Measurements from ENCODE around the gene UXT. TPM values are rescaled to one million over a fixed set of nuclear protein-coding genes. Genes with fewer than 3 reads are reported as not detected.

The UXT gene
- total and polyA plus RNA-seq, 2 of the 13 experiments (the other 11 are each of a cell fraction or from before 2014, with no cell fraction given): 107 to 123 TPM

- TF ChIP-seq BCLAF1 (IDR thresholded peaks at IDR 0.05) (no peak), TBX2 (CRISPR knock-in tag; IDR thresholded peaks at IDR 0.05; ENCODE audit: borderline replicate concordance) (peak; percentile 37; the same call in 1 of the 2 replicates), SAP130 (CRISPR knock-in tag; IDR thresholded peaks at IDR 0.05; ENCODE audit: low read depth) (peak; percentile 78), ZNF580 (CRISPR knock-in tag; IDR thresholded peaks at IDR 0.05; ENCODE audit: borderline replicate concordance, low read depth) (no peak), SKI (IDR thresholded peaks at IDR 0.05; ENCODE audit: partially characterized antibody) (no peak), RBM39 (IDR thresholded peaks at IDR 0.05; ENCODE audit: low read depth, low read length, poor library complexity, severe bottlenecking) (no peak), PHF8 (CRISPR knock-in tag; IDR thresholded peaks at IDR 0.05) (peak; percentile 89), SOX5 (CRISPR knock-in tag; IDR thresholded peaks at IDR 0.05; ENCODE audit: borderline replicate concordance) (peak; percentile 6; the same call in 1 of the 2 replicates), ZNF33B (CRISPR knock-in tag; IDR thresholded peaks at IDR 0.05) (no peak; the same call in 1 of the 2 replicates), MAX (IDR thresholded peaks at IDR 0.05) (peak; percentile 76), ZNF605 (CRISPR knock-in tag; IDR thresholded peaks at IDR 0.05) (no peak; the same call in 1 of the 2 replicates), KLF9 (CRISPR knock-in tag; IDR thresholded peaks at IDR 0.05; ENCODE audit: low read depth) (no peak), ZNF335 (CRISPR knock-in tag; IDR thresholded peaks at IDR 0.05) (peak; percentile 52; the same call in 1 of the 2 replicates), CBX2 (IDR thresholded peaks at IDR 0.05; ENCODE audit: low read depth, low read length) (no peak), CBX2 (CRISPR knock-in tag; IDR thresholded peaks at IDR 0.05; ENCODE audit: low read depth) (no peak), NFKB2 (CRISPR knock-in tag; IDR thresholded peaks at IDR 0.05; ENCODE audit: borderline replicate concordance) (peak; percentile 53; the same call in 1 of the 2 replicates), NRL (CRISPR knock-in tag; IDR thresholded peaks at IDR 0.05; ENCODE audit: borderline replicate concordance) (no peak; the same call in 1 of the 2 replicates), PRDM15 (CRISPR knock-in tag; IDR thresholded peaks at IDR 0.05) (no peak), RORA (CRISPR knock-in tag; IDR thresholded peaks at IDR 0.05) (no peak), ZNF772 (CRISPR knock-in tag; IDR thresholded peaks at IDR 0.05) (no peak), NONO (IDR thresholded peaks at IDR 0.05) (no peak), NONO (CRISPR knock-in tag; conservative IDR thresholded peaks at IDR 0.05) (peak; percentile 59), ZFP36 (IDR thresholded peaks at IDR 0.05; ENCODE audit: borderline replicate concordance, low read depth, low read length, partially characterized antibody) (no peak)
Observed at GRCh38 chrX:47658684-47659420, at the start of gene UXT (continued).
